HEK293 (cell line): Measurements from ENCODE around the gene ANAPC16.
A peak's percentile ranks its signal among the peaks of the same experiment; 100 is the strongest.

Experiments used
- GLIS2 ChIP-seq: fragments of 450-650 bp; formaldehyde crosslinking; IDR thresholded peaks from 2 replicates; pipeline ENCODE4 v1.5.1; 2016; ENCODE audit warnings: missing biosample characterization, missing genetic modification characterization
- SALL2 ChIP-seq: fragments of 450-650 bp; formaldehyde crosslinking; IDR thresholded peaks from 2 replicates; pipeline ENCODE4 v1.5.0; 2017; ENCODE audit warnings: missing biosample characterization, mild to moderate bottlenecking, missing genetic modification characterization, borderline replicate concordance
- ZBTB8A ChIP-seq: fragments of 450-650 bp; formaldehyde crosslinking; IDR thresholded peaks from 2 replicates; pipeline ENCODE4 v1.5.1; 2016; ENCODE audit warnings: missing biosample characterization, missing genetic modification characterization
- ZEB2 ChIP-seq: fragments of 450-650 bp; formaldehyde crosslinking; IDR thresholded peaks from 2 replicates; pipeline ENCODE4 v1.5.1; 2016; ENCODE audit warnings: missing biosample characterization, missing genetic modification characterization
- ZNF112 ChIP-seq: fragments of 450-650 bp; formaldehyde crosslinking; IDR thresholded peaks from 2 replicates; pipeline ENCODE4 v1.5.0; 2017; ENCODE audit warnings: missing biosample characterization, missing genetic modification characterization
- ZNF146 ChIP-seq: fragments of 450-650 bp; formaldehyde crosslinking; IDR thresholded peaks from 2 replicates; pipeline ENCODE4 v1.5.1; 2016; ENCODE audit warnings: missing biosample characterization, missing genetic modification characterization
- ZNF266 ChIP-seq: fragments of 450-650 bp; formaldehyde crosslinking; IDR thresholded peaks from 2 replicates; pipeline ENCODE4 v1.5.1; 2016; ENCODE audit warnings: missing biosample characterization, missing genetic modification characterization, low read depth
- ZNF302 ChIP-seq: fragments of 450-650 bp; formaldehyde crosslinking; IDR thresholded peaks from 2 replicates; pipeline ENCODE4 v1.5.1; 2016; ENCODE audit warnings: missing biosample characterization, missing genetic modification characterization, low read depth
- ZNF341 ChIP-seq: fragments of 450-650 bp; formaldehyde crosslinking; IDR thresholded peaks from 2 replicates; pipeline ENCODE4; 2016; ENCODE audit warnings: low read depth, missing biosample characterization, missing genetic modification characterization
- ZNF37A ChIP-seq: fragments of 450-650 bp; IDR thresholded peaks from 2 replicates; pipeline ENCODE4 v1.5.1; 2018; ENCODE audit warnings: missing biosample characterization, missing genetic modification characterization
- ZNF416 ChIP-seq: fragments of 450-650 bp; formaldehyde crosslinking; IDR thresholded peaks from 2 replicates; pipeline ENCODE4 v1.5.1; 2016; ENCODE audit warnings: missing biosample characterization, missing genetic modification characterization
- ZNF521 ChIP-seq: fragments of 450-650 bp; formaldehyde crosslinking; IDR thresholded peaks from 2 replicates; pipeline ENCODE4 v1.5.1; 2017; ENCODE audit warnings: missing biosample characterization, mild to moderate bottlenecking, missing genetic modification characterization
- ZNF529 ChIP-seq: fragments of 450-650 bp; formaldehyde crosslinking; IDR thresholded peaks from 2 replicates; pipeline ENCODE4 v1.5.1; 2017; ENCODE audit warnings: missing genetic modification characterization, missing biosample characterization; ENCODE audit not compliant: insufficient replicate concordance
- ZNF530 ChIP-seq: fragments of 450-650 bp; formaldehyde crosslinking; IDR thresholded peaks from 2 replicates; pipeline ENCODE4 v1.5.1; 2016; ENCODE audit warnings: low read depth, missing biosample characterization, missing genetic modification characterization
- ZNF561 ChIP-seq: fragments of 450-650 bp; IDR thresholded peaks from 2 replicates; pipeline ENCODE4 v1.5.1; 2018; ENCODE audit warnings: missing biosample characterization, missing genetic modification characterization, borderline replicate concordance
- ZNF571 ChIP-seq: fragments of 450-650 bp; formaldehyde crosslinking; IDR thresholded peaks from 2 replicates; pipeline ENCODE4 v1.5.0; 2017; ENCODE audit warnings: missing biosample characterization, missing genetic modification characterization
- ZNF596 ChIP-seq: fragments of 450-650 bp; IDR thresholded peaks from 2 replicates; pipeline ENCODE4 v1.5.0; 2018; ENCODE audit warnings: missing biosample characterization, mild to moderate bottlenecking, missing genetic modification characterization, moderate library complexity
- ZNF777 ChIP-seq: fragments of 450-650 bp; formaldehyde crosslinking; IDR thresholded peaks from 2 replicates; pipeline ENCODE4 v1.5.1; 2017; ENCODE audit warnings: missing biosample characterization, missing genetic modification characterization, borderline replicate concordance
- ZNF843 ChIP-seq: fragments of 450-650 bp; formaldehyde crosslinking; IDR thresholded peaks from 2 replicates; pipeline ENCODE4 v1.5.1; 2016; ENCODE audit warnings: missing biosample characterization, missing genetic modification characterization
- ZSCAN30 ChIP-seq: fragments of 450-650 bp; IDR thresholded peaks from 2 replicates; pipeline ENCODE4 v1.5.1; 2018; ENCODE audit warnings: missing biosample characterization, mild to moderate bottlenecking, missing genetic modification characterization, moderate library complexity
- TF ChIP-seq, protein P1 (sequence below): fragments of 450-650 bp; formaldehyde crosslinking; IDR thresholded peaks from 2 replicates; pipeline ENCODE4 v1.5.1; 2016; ENCODE audit warnings: missing biosample characterization, missing genetic modification characterization
- TF ChIP-seq, protein P2 (sequence below): fragments of 450-650 bp; formaldehyde crosslinking; IDR thresholded peaks from 2 replicates; pipeline ENCODE4 v1.5.1; 2016; ENCODE audit warnings: missing biosample characterization, missing genetic modification characterization
- TF ChIP-seq, protein P3 (sequence below): fragments of 450-650 bp; formaldehyde crosslinking; IDR thresholded peaks from 2 replicates; pipeline ENCODE4 v1.5.1; 2016; ENCODE audit warnings: missing biosample characterization, missing genetic modification characterization
- TF ChIP-seq, protein P4 (sequence below): fragments of 450-650 bp; formaldehyde crosslinking; IDR thresholded peaks from 2 replicates; pipeline ENCODE4 v1.5.1; 2017; ENCODE audit warnings: missing biosample characterization, missing genetic modification characterization
- TF ChIP-seq, protein P5 (sequence below): fragments of 450-650 bp; formaldehyde crosslinking; IDR thresholded peaks from 2 replicates; pipeline ENCODE4 v1.5.1; 2016; ENCODE audit warnings: missing biosample characterization, missing genetic modification characterization
- TF ChIP-seq, protein P6 (sequence below): fragments of 450-650 bp; formaldehyde crosslinking; IDR thresholded peaks from 2 replicates; pipeline ENCODE4 v1.5.1; 2016; ENCODE audit warnings: missing biosample characterization, missing genetic modification characterization

ANAPC16 gene

DNA sequence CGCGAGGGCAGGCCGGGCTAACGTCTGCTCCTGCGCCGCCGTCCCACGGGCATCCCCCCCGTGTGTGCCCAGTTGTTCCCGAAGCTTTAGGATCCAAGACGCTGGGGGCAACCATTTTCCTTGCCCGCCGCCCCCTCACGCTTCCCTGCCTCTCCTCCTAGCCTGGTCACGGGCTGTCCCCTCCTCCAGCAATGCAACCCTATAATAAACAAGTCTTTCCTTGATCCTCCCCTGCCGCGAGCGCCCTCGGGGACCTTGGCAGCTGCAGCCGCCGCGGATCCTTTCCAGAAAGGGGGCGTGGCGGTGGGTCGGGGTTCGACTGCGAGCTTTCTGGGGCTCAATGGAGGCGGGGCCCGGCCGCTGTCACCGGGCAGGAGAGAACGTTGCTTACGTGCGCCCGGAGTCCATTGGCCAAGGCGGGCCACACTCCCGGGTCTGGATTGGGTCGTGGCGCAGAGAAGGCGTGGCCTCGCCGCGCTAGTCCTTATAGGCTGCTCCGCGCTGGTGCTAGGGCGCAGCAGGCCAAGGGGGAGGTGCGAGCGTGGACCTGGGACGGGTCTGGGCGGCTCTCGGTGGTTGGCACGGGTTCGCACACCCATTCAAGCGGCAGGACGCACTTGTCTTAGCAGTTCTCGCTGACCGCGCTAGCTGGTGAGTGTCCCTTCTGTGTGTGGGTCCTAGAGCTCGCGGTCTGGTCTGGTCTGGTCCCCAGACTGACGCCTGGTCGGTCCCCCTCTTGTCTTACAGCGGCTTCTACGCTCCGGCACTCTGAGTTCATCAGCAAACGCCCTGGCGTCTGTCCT, 57.8 kb downstream of the ANAPC16 start, which contains the start of gene DDIT4 (continued):
- TF ChIP-seq, protein P1, sequence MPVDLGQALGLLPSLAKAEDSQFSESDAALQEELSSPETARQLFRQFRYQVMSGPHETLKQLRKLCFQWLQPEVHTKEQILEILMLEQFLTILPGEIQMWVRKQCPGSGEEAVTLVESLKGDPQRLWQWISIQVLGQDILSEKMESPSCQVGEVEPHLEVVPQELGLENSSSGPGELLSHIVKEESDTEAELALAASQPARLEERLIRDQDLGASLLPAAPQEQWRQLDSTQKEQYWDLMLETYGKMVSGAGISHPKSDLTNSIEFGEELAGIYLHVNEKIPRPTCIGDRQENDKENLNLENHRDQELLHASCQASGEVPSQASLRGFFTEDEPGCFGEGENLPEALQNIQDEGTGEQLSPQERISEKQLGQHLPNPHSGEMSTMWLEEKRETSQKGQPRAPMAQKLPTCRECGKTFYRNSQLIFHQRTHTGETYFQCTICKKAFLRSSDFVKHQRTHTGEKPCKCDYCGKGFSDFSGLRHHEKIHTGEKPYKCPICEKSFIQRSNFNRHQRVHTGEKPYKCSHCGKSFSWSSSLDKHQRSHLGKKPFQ, result 0 out of 2 replicates have a peak, but pooled peaks have one; percentile 35
- TF ChIP-seq ZNF571 (tag by site-specific recombination) (no peak), ZNF530 (no peak), ZEB2 (peak; percentile 42), ZNF266 (tag by site-specific recombination) (0 out of 2 replicates have a peak, but pooled peaks have one; percentile 7), ZNF302 (tag by site-specific recombination) (no peak), ZNF416 (tag by site-specific recombination) (no peak), ZNF521 (tag by site-specific recombination) (no peak), ZNF596 (tag by site-specific recombination) (no peak), ZSCAN30 (tag by site-specific recombination) (peak; percentile 89), GLIS2 (tag by site-specific recombination) (peak; percentile 96), ZNF561 (tag by site-specific recombination) (0 out of 2 replicates have a peak, but pooled peaks have one; percentile 14), ZBTB8A (tag by site-specific recombination) (peak; percentile 86), ZNF777 (tag by site-specific recombination) (no peak), ZNF37A (no peak), ZNF146 (no peak), ZNF529 (tag by site-specific recombination) (no peak), ZNF843 (tag by site-specific recombination) (peak; percentile 71), ZNF112 (tag by site-specific recombination) (no peak), SALL2 (no peak), ZNF341 (tag by site-specific recombination) (peak; percentile 5; the same call in 1 of the 2 replicates)
- TF ChIP-seq, protein P2, sequence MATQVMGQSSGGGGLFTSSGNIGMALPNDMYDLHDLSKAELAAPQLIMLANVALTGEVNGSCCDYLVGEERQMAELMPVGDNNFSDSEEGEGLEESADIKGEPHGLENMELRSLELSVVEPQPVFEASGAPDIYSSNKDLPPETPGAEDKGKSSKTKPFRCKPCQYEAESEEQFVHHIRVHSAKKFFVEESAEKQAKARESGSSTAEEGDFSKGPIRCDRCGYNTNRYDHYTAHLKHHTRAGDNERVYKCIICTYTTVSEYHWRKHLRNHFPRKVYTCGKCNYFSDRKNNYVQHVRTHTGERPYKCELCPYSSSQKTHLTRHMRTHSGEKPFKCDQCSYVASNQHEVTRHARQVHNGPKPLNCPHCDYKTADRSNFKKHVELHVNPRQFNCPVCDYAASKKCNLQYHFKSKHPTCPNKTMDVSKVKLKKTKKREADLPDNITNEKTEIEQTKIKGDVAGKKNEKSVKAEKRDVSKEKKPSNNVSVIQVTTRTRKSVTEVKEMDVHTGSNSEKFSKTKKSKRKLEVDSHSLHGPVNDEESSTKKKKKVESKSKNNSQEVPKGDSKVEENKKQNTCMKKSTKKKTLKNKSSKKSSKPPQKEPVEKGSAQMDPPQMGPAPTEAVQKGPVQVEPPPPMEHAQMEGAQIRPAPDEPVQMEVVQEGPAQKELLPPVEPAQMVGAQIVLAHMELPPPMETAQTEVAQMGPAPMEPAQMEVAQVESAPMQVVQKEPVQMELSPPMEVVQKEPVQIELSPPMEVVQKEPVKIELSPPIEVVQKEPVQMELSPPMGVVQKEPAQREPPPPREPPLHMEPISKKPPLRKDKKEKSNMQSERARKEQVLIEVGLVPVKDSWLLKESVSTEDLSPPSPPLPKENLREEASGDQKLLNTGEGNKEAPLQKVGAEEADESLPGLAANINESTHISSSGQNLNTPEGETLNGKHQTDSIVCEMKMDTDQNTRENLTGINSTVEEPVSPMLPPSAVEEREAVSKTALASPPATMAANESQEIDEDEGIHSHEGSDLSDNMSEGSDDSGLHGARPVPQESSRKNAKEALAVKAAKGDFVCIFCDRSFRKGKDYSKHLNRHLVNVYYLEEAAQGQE (tag by site-specific recombination), result no peak; the same call in 1 of the 2 replicates
- TF ChIP-seq, protein P3, sequence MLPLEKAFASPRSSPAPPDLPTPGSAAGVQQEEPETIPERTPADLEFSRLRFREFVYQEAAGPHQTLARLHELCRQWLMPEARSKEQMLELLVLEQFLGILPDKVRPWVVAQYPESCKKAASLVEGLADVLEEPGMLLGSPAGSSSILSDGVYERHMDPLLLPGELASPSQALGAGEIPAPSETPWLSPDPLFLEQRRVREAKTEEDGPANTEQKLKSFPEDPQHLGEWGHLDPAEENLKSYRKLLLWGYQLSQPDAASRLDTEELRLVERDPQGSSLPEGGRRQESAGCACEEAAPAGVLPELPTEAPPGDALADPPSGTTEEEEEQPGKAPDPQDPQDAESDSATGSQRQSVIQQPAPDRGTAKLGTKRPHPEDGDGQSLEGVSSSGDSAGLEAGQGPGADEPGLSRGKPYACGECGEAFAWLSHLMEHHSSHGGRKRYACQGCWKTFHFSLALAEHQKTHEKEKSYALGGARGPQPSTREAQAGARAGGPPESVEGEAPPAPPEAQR (tag by site-specific recombination), result peak; percentile 65; the same call in 1 of the 2 replicates
- TF ChIP-seq, protein P4, sequence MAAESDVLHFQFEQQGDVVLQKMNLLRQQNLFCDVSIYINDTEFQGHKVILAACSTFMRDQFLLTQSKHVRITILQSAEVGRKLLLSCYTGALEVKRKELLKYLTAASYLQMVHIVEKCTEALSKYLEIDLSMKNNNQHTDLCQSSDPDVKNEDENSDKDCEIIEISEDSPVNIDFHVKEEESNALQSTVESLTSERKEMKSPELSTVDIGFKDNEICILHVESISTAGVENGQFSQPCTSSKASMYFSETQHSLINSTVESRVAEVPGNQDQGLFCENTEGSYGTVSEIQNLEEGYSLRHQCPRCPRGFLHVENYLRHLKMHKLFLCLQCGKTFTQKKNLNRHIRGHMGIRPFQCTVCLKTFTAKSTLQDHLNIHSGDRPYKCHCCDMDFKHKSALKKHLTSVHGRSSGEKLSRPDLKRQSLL (tag by site-specific recombination), result no peak
- TF ChIP-seq, protein P5, sequence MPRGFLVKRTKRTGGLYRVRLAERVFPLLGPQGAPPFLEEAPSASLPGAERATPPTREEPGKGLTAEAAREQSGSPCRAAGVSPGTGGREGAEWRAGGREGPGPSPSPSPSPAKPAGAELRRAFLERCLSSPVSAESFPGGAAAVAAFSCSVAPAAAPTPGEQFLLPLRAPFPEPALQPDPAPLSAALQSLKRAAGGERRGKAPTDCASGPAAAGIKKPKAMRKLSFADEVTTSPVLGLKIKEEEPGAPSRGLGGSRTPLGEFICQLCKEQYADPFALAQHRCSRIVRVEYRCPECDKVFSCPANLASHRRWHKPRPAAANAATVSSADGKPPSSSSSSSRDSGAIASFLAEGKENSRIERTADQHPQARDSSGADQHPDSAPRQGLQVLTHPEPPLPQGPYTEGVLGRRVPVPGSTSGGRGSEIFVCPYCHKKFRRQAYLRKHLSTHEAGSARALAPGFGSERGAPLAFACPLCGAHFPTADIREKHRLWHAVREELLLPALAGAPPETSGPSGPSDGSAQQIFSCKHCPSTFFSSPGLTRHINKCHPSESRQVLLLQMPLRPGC (tag by site-specific recombination), result no peak
- TF ChIP-seq, protein P6, sequence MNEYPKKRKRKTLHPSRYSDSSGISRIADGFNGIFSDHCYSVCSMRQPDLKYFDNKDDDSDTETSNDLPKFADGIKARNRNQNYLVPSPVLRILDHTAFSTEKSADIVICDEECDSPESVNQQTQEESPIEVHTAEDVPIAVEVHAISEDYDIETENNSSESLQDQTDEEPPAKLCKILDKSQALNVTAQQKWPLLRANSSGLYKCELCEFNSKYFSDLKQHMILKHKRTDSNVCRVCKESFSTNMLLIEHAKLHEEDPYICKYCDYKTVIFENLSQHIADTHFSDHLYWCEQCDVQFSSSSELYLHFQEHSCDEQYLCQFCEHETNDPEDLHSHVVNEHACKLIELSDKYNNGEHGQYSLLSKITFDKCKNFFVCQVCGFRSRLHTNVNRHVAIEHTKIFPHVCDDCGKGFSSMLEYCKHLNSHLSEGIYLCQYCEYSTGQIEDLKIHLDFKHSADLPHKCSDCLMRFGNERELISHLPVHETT (tag by site-specific recombination), result peak; percentile 46
